Gastrocnemius medialis (tissue), 4 donors: ENCODE data around the gene TANK. TPM values are rescaled to one million over a fixed set of nuclear protein-coding genes. Genes with fewer than 3 reads are reported as not detected.
"Not testable (repeated sequence)": the region's sequence is repeated elsewhere in the genome, so short reads cannot be mapped to it uniquely, and the experiment has no call there.

ENCODE experiments used
- ATAC-seq, 2 donors: fragments of 150-250 bp; one replicate each; pipeline ENCODE4 v1.9.1; 2016
- DNase-seq, 2 donors: peaks; one replicate each; pipeline ENCODE4 v3.0.0-alpha.2; 2019
- H3K27ac ChIP-seq, 4 donors: fragments of 200-600 bp; sonication (generic); 1 replicate in 1 of 4; 2 replicates in 3 of 4; pipeline ENCODE4 v1.5.1; 2016 to 2018; ENCODE audit warnings: mild to moderate bottlenecking in 2 of 4, moderate library complexity in 1 of 4
- H3K27me3 ChIP-seq, 3 donors: fragments of 200-600 bp; sonication (generic) in 2 of 3; 1 replicate in 1 of 3; 2 replicates in 2 of 3; pipeline versions ENCODE4 v1.5.1 to v1.6.0; 2016 to 2019; ENCODE audit warnings: mild to moderate bottlenecking in 1 of 3, moderate library complexity in 1 of 3
- H3K36me3 ChIP-seq, 2 donors: fragments of 200-600 bp; sonication (generic) in 1 of 2; one replicate each; pipeline ENCODE4 v1.5.1; 2017 to 2018
- H3K4me1 ChIP-seq, 2 donors: fragments of 200-600 bp; sonication (generic) in 1 of 2; one replicate each; pipeline ENCODE4 v1.5.1; 2016 to 2017; ENCODE audit warnings: mild to moderate bottlenecking in 2 of 2
- H3K4me3 ChIP-seq, 4 donors: fragments of 200-600 bp; sonication (generic) in 3 of 4; 1 replicate in 1 of 4; 2 replicates in 3 of 4; pipeline ENCODE4 v1.5.1; 2016 to 2019; ENCODE audit warnings: mild to moderate bottlenecking in 2 of 4
- H3K9me3 ChIP-seq, 3 donors: fragments of 200-600 bp; sonication (generic) in 2 of 3; 1 replicate in 1 of 3; 2 replicates in 2 of 3; pipeline ENCODE4 v1.5.1; 2016 to 2019
- POLR2A ChIP-seq, 2 donors: fragments of 450-650 bp; IDR thresholded peaks; one replicate each; pipeline ENCODE4 v1.6.1; 2017; ENCODE audit warnings: antibody characterized with exemption in 2 of 2, mild to moderate bottlenecking in 2 of 2, moderate library complexity in 2 of 2
- in situ Hi-C, 4 donors: fragments of 200-750 bp; cut with MboI; loops; one replicate each; pipeline versions ENCODE4 v1.15.0 to v1.8.0; 2017; ENCODE audit warnings: low sequenced_read_pairs in 4 of 4
- intact Hi-C: fragments of 100-400 bp; cut with DNase I; formaldehyde crosslinking; loops from one replicate; pipeline ENCODE4 v1.15.1; 2023; ENCODE audit warnings: low total_unique reads
- total RNA-seq, 4 donors: library from RNA; depleted of rRNA; stranded (reverse); fragments of >200 nt; gene quantifications; one replicate each; pipeline versions ENCODE4 v1.1.0 to v1.2.3, GENCODE V29; 2016
- TF ChIP-seq, protein P1 (sequence below), 5 experiments: fragments of 450-650 bp in 3 of 5; fragments of 200-600 bp in 2 of 5; sonication (generic) in 2 of 5; IDR thresholded peaks in 4 of 5; conservative IDR thresholded peaks in 1 of 5; 1 replicate in 4 of 5; 2 replicates in 1 of 5; pipeline ENCODE4 v1.5.1; 2016 to 2019; ENCODE audit warnings: antibody characterized with exemption in 5 of 5, mild to moderate bottlenecking in 3 of 5, moderate library complexity in 3 of 5

TANK gene
- total RNA-seq, 4 donors from 2014 or later: 70.3 to 103 (median 86.0) TPM

DNA sequence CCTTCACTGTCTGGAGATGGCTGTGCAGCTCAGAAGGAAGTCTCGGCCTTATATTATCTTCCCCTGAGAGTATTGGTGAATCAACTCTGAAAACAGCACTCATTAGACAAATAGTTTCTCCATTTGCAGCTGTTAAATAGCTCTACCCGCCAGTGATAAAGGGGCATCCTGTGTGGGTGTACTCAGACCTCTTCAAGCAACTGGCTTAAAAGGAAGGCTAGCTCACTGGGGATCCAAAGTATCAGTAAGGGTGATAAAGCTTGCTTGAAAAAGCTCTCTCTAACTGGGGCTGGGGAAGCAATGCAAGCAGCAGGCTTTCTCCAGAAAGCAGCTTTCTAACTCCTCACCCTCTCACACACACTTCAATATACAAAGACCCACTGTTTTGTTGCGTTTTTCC lies 83.1 kb downstream of the TANK start:
- Histone ChIP-seq H3K9me3 (no peaks in the 10 kb centered on the region), H3K27me3 (no peaks in the 10 kb centered on the region), H3K27ac (no peak overlapping the region), H3K4me1 (no peaks in the 10 kb centered on the region), H3K4me3 (no peak overlapping the region), H3K36me3 (no peaks in the 10 kb centered on the region)
- intact Hi-C loops: no loop called here
- DNase-seq: no peak
- TF ChIP-seq, protein P1, sequence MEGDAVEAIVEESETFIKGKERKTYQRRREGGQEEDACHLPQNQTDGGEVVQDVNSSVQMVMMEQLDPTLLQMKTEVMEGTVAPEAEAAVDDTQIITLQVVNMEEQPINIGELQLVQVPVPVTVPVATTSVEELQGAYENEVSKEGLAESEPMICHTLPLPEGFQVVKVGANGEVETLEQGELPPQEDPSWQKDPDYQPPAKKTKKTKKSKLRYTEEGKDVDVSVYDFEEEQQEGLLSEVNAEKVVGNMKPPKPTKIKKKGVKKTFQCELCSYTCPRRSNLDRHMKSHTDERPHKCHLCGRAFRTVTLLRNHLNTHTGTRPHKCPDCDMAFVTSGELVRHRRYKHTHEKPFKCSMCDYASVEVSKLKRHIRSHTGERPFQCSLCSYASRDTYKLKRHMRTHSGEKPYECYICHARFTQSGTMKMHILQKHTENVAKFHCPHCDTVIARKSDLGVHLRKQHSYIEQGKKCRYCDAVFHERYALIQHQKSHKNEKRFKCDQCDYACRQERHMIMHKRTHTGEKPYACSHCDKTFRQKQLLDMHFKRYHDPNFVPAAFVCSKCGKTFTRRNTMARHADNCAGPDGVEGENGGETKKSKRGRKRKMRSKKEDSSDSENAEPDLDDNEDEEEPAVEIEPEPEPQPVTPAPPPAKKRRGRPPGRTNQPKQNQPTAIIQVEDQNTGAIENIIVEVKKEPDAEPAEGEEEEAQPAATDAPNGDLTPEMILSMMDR (IDR thresholded peaks at IDR 0.05 in 4 of 5, conservative IDR thresholded peaks at IDR 0.05 in 1 of 5): no peak
- TF ChIP-seq POLR2A (IDR thresholded peaks at IDR 0.05): no peak
- in situ Hi-C loops: no loop called here
- ATAC-seq: no peak

DNA sequence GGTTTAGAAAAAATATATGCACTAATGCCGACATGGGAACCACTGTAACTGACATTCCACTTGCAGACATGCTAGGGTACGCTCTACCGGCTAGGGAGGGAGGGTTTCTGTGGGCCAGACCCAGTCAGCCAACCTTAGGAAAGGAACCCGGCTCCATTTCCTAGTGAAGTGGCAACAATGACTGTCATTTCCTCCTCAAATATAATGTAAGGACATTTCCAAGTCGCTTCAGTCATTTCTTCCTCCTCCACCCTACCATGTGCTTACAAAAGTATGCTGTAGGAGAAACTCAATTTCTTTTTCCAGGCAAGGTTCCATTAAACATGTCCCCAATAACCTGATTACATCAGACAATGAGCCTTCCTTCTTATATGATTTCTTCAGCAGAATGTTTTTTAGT lies 83.7 kb downstream of the TANK start:
- Histone ChIP-seq H3K36me3 (no peaks in the 10 kb centered on the region), H3K9me3 (no peaks in the 10 kb centered on the region), H3K4me3 (no peak overlapping the region), H3K27ac (no peak overlapping the region), H3K27me3 (no peaks in the 10 kb centered on the region), H3K4me1 (no peaks in the 10 kb centered on the region)
- intact Hi-C loops: no loop called here
- TF ChIP-seq, protein P1 (IDR thresholded peaks at IDR 0.05 in 4 of 5, conservative IDR thresholded peaks at IDR 0.05 in 1 of 5): no peak
- no peak for TF ChIP-seq POLR2A (IDR thresholded peaks at IDR 0.05)
- in situ Hi-C loops: no loop called here
- ATAC-seq: no peak
- DNase-seq: no peak

DNA sequence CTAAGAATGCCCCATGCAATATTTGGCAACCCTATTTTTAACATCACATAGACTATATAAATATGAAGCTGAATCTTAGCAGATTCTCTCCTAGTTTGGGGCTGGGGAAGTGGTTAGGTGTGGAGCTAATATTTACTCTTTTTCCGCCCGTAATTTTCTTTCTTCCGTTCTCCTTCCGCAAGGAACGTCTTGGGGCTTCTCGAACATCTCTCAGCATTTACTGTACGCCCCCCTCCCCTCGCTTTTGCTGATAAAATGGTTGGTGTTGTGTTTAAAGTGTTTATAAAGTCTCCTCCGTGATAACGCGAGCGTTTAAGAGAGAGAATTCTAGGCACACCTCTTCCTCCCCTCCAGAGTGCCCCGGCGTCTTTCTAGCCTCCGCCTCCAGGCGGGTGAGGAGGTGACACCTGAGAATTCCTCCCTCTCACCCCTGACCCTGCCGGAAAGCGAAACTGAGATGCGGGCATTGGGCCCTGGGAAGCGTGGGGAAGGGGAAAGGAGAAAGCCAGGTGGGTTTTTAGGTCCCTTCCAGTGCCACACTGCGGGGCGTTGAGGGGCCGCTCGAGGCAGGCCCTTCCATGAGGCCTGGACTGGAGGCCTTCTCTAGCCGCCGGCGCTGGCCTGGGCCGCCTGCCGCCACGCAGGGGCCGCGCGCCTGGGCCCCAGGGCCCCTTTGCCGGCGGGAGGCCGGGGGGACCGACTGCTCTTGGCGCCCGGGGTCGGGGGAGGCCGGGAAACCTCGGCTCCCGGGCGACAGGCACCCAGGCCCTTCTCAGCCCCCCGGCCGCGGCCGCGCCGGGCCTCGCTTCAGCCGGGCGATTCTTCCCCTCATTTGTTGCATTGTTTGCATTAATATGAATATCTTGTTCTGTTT lies 84.4 kb downstream of the TANK start:
- H3K4me3 ChIP-seq, ATAC-seq, DNase-seq, in situ Hi-C loops, H3K27ac ChIP-seq, H3K27me3 ChIP-seq, intact Hi-C loops, H3K9me3 ChIP-seq, H3K4me1 ChIP-seq, H3K36me3 ChIP-seq: not testable (repeated sequence)

DNA sequence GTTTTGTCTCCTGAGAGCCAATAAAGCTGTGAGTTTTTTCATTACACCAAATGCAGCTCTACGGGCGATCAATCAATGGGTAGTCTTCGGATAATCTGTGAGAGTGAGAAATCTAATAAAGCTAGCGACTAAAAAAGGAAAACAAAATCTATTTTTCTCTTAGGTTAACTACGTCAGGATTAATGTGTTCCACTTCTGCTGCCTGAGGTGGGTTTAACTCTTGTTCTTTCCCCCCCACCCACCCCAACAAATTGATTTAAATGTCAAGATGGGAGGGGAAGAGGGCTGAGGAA lies 85.0 kb downstream of the TANK start:
- ATAC-seq (no peak), DNase-seq (no peak)
- in situ Hi-C loops: no loop called here
- no peaks in the 10 kb centered on the region for H3K27me3 ChIP-seq
- intact Hi-C loops: no loop called here
- no peak overlapping the region for H3K27ac ChIP-seq
- TF ChIP-seq, protein P1 (IDR thresholded peaks at IDR 0.05 in 4 of 5, conservative IDR thresholded peaks at IDR 0.05 in 1 of 5): no peak
- TF ChIP-seq POLR2A (IDR thresholded peaks at IDR 0.05): no peak
- no peaks in the 10 kb centered on the region for H3K36me3 ChIP-seq
- H3K9me3 ChIP-seq: no peaks in the 10 kb centered on the region
- no peak overlapping the region for H3K4me3 ChIP-seq
- no peaks in the 10 kb centered on the region for H3K4me1 ChIP-seq

DNA sequence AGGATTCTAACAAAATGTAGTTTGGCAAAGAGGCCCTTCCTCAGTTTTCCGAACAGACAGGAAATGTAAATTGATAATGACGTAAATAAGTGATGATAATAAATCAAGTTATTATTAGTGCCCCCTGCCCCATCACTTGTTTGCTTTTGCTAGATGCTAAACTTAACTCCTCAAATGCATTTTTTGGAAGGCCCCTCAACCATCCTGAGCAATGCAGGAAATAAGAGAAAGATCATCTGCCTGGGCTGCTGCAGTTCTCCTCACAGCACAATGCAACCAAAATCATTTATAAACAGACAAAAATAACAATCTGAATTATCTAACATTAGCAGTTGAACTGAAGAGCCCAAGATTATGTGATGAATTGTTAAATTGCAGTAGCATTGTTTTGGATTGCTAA lies 85.4 kb downstream of the TANK start:
- H3K9me3 ChIP-seq: no peaks in the 10 kb centered on the region
- no peak overlapping the region for H3K4me3 ChIP-seq
- ATAC-seq (no peak), DNase-seq (no peak)
- intact Hi-C loops: no loop called here
- in situ Hi-C loops: no loop called here
- no peaks in the 10 kb centered on the region for H3K36me3 ChIP-seq
- H3K27me3 ChIP-seq: no peaks in the 10 kb centered on the region
- H3K27ac ChIP-seq: no peak overlapping the region
- no peaks in the 10 kb centered on the region for H3K4me1 ChIP-seq
- TF ChIP-seq, protein P1 (IDR thresholded peaks at IDR 0.05 in 4 of 5, conservative IDR thresholded peaks at IDR 0.05 in 1 of 5): no peak
- no peak for TF ChIP-seq POLR2A (IDR thresholded peaks at IDR 0.05)
